Measurements from ENCODE around the gene ZNF425.

Gene ZNF425

GRCh38 chr7:149133028-149133710, 7.0 kb upstream of the ZNF425 start:
- peaks cover 8% of the 10 kb centered on the region for H3K79me1 ChIP-seq (replicated peaks; ENCODE audit: low read length, poor library complexity, severe bottlenecking)
- H3K36me3 ChIP-seq (ENCODE audit: control insufficient read depth in 1 of 2, insufficient read depth in 2 of 2, low read depth in 1 of 2, low read length in 2 of 2), result peaks cover 24 to 44% of the 10 kb centered on the region in 2 experiments
- H3K4me2 ChIP-seq (ENCODE audit: low read length, poor library complexity, severe bottlenecking), result no peak overlapping the region
- H3K4ac ChIP-seq (ENCODE audit: low read depth in 1 of 2, low read length in 2 of 2), result no peak overlapping the region
- H2AFZ ChIP-seq (ENCODE audit: low read depth, low read length), result no peak overlapping the region
- no peak overlapping the region for H3K9ac ChIP-seq (ENCODE audit: low read length)
- H3K27ac ChIP-seq (ENCODE audit: low read length, poor library complexity, severe bottlenecking), result no peak overlapping the region
- H3K4me1 ChIP-seq (ENCODE audit: control insufficient read depth, insufficient read depth, low read depth, low read length), result peaks cover 3% of the 10 kb centered on the region
- H2BK15ac ChIP-seq (ENCODE audit: low read depth, poor library complexity, severe bottlenecking), result no peak overlapping the region
- no peak overlapping the region for H2BK12ac ChIP-seq (ENCODE audit: low read length in 2 of 2)
- no peak overlapping the region for H2BK120ac ChIP-seq (ENCODE audit: low read depth, low read length)
- H3K4me3 ChIP-seq (ENCODE audit: insufficient read depth in 1 of 2, low read depth in 1 of 2, low read length in 2 of 2), result no peak overlapping the region
- H3K14ac ChIP-seq (ENCODE audit: low read length in 2 of 2), result no peak overlapping the region
- no peak for DNase-seq
- no peak overlapping the region for H3K18ac ChIP-seq (ENCODE audit: low read depth in 1 of 2, low read length in 2 of 2)
- no peaks in the 10 kb centered on the region for H3K27me3 ChIP-seq (ENCODE audit: control insufficient read depth in 1 of 2, insufficient read depth in 1 of 2, low read length in 2 of 2)
- H3K9me3 ChIP-seq (ENCODE audit: control insufficient read depth, low read length), result peaks cover 8% of the 10 kb centered on the region
- H2AK5ac ChIP-seq (ENCODE audit: low read length, severe bottlenecking), result no peak overlapping the region
- no peak overlapping the region for H2BK5ac ChIP-seq (ENCODE audit: low read depth, low read length, poor library complexity, severe bottlenecking)
- H4K91ac ChIP-seq (ENCODE audit: low read length), result no peak overlapping the region
- H3K23ac ChIP-seq (ENCODE audit: low read length in 2 of 2), result no peak overlapping the region
- 100% methylated on average over 2 of the region's 2 CpGs for WGBS
- no peak overlapping the region for H4K8ac ChIP-seq (ENCODE audit: low read length)

DNA sequence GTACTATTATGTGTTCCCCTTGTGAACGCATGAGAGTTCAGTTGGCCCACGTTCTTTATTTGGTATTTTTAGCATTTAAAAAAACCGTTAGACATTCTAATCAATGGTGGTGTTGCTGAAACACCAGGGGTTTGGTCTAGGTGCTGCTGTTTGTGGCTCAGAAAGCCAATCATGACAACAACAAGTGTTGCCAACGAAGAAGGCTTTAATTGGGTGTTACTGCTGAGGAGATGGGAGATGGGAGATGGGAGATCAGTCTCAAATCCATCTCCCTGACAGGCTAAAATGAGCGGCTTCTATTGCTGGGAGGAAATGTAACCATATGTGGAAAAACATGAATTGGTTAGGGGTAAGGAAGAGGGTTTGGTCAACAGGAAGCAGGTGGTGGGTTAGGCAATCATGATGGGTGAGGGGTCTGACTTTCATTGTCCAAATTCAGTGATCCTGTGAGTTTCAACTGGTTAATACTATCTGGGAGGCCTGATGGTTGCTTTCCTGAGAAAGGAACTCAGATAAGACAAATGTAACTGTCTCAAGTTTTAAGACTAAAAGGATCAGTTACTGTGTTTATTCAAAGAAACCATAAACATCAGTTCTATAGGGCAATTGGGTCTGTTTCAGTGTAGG, 4.6 kb upstream of the ZNF425 start:
- Histone ChIP-seq H3K27me3 (ENCODE audit: control insufficient read depth in 1 of 2, insufficient read depth in 1 of 2, low read length in 2 of 2) (no peaks in the 10 kb centered on the region), H4K91ac (ENCODE audit: low read length) (no peak overlapping the region), H3K4me3 (ENCODE audit: insufficient read depth in 1 of 2, low read depth in 1 of 2, low read length in 2 of 2) (no peak overlapping the region), H4K8ac (ENCODE audit: low read length) (no peak overlapping the region), H2BK12ac (ENCODE audit: low read length in 2 of 2) (no peak overlapping the region), H3K4ac (ENCODE audit: low read depth in 1 of 2, low read length in 2 of 2) (no peak overlapping the region), H3K4me1 (ENCODE audit: control insufficient read depth, insufficient read depth, low read depth, low read length) (peaks cover 3% of the 10 kb centered on the region), H3K18ac (ENCODE audit: low read depth in 1 of 2, low read length in 2 of 2) (no peak overlapping the region), H2AK5ac (ENCODE audit: low read length, severe bottlenecking) (no peak overlapping the region), H3K14ac (ENCODE audit: low read length in 2 of 2) (no peak overlapping the region), H3K9me3 (ENCODE audit: control insufficient read depth, low read length) (peaks cover 8% of the 10 kb centered on the region), H3K23ac (ENCODE audit: low read length in 2 of 2) (no peak overlapping the region), H3K79me1 (replicated peaks; ENCODE audit: low read length, poor library complexity, severe bottlenecking) (peaks cover 10% of the 10 kb centered on the region), H3K36me3 (ENCODE audit: control insufficient read depth in 1 of 2, insufficient read depth in 2 of 2, low read depth in 1 of 2, low read length in 2 of 2) (peaks cover 23 to 41% of the 10 kb centered on the region in 2 experiments), H3K27ac (ENCODE audit: low read length, poor library complexity, severe bottlenecking) (no peak overlapping the region), H2BK15ac (ENCODE audit: low read depth, poor library complexity, severe bottlenecking) (no peak overlapping the region), H3K9ac (ENCODE audit: low read length) (no peak overlapping the region), H3K4me2 (ENCODE audit: low read length, poor library complexity, severe bottlenecking) (no peak overlapping the region), H2BK5ac (ENCODE audit: low read depth, low read length, poor library complexity, severe bottlenecking) (no peak overlapping the region), H2BK120ac (ENCODE audit: low read depth, low read length) (no peak overlapping the region), H2AFZ (ENCODE audit: low read depth, low read length) (peak overlapping the region; percentile 14)
- 93% methylated on average over 5 of the region's 5 CpGs for WGBS
- no peak for DNase-seq

DNA sequence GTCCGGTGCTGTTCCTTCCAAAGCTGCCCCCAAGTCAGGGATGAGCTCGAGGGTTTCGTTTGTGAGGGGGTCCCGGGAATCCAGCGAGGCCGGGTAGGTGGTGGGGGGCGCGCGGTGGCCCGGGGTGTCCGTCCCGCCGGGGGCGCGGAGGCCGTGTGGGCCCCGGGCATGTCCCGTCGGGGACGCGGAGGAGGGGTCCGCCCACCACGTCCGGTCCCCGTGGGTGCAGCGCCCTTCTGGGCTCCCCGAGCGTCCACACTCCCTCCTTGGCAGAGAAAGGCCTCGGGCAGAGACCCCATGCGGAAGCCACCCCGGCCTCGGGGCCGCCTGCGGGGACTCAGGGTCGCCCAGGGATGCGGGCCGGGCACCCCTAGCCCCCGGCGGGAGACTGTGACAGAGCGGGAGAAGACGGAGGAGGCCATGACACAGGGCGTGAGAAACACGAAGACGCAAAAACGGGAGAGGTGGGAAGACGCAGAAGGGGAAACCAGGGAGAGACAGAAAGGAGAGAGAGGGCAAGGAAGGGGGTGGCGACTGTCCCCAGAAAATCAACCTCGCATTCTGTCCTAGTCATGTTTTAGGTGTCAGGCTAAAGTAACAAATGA, 640 bp upstream of the ZNF425 start:
- Histone ChIP-seq H3K27me3 (ENCODE audit: control insufficient read depth in 1 of 2, insufficient read depth in 1 of 2, low read length in 2 of 2) (no peaks in the 10 kb centered on the region), H3K4me1 (ENCODE audit: control insufficient read depth, insufficient read depth, low read depth, low read length) (peaks cover 3% of the 10 kb centered on the region), H3K4ac (ENCODE audit: low read depth in 1 of 2, low read length in 2 of 2) (peak overlapping the region; percentile 55 to 92), H4K8ac (ENCODE audit: low read length) (peak overlapping the region; percentile 77), H2BK12ac (ENCODE audit: low read length in 2 of 2) (no peak overlapping the region), H3K9ac (ENCODE audit: low read length) (peak overlapping the region; percentile 98), H3K4me2 (ENCODE audit: low read length, poor library complexity, severe bottlenecking) (peak overlapping the region; percentile 49), H3K27ac (ENCODE audit: low read length, poor library complexity, severe bottlenecking) (peak overlapping the region; percentile 87), H3K14ac (ENCODE audit: low read length in 2 of 2) (peak overlapping the region in 1 of 2 experiments; percentile 50), H3K4me3 (ENCODE audit: insufficient read depth in 1 of 2, low read depth in 1 of 2, low read length in 2 of 2) (peak overlapping the region; percentile 87 to 100), H3K23ac (ENCODE audit: low read length in 2 of 2) (no peak overlapping the region), H3K36me3 (ENCODE audit: control insufficient read depth in 1 of 2, insufficient read depth in 2 of 2, low read depth in 1 of 2, low read length in 2 of 2) (peaks cover 10 to 20% of the 10 kb centered on the region in 2 experiments), H3K9me3 (ENCODE audit: control insufficient read depth, low read length) (peaks cover 8% of the 10 kb centered on the region), H2BK120ac (ENCODE audit: low read depth, low read length) (peak overlapping the region; percentile 94), H3K79me1 (replicated peaks; ENCODE audit: low read length, poor library complexity, severe bottlenecking) (peaks cover 13% of the 10 kb centered on the region), H2BK15ac (ENCODE audit: low read depth, poor library complexity, severe bottlenecking) (peak overlapping the region; percentile 86), H4K91ac (ENCODE audit: low read length) (peak overlapping the region; percentile 65), H2AK5ac (ENCODE audit: low read length, severe bottlenecking) (no peak overlapping the region), H3K18ac (ENCODE audit: low read depth in 1 of 2, low read length in 2 of 2) (peak overlapping the region; percentile 84 to 98), H2BK5ac (ENCODE audit: low read depth, low read length, poor library complexity, severe bottlenecking) (peak overlapping the region; percentile 77), H2AFZ (ENCODE audit: low read depth, low read length) (peak overlapping the region; percentile 60)
- WGBS, result under 1% methylated on average over 36 of the region's 48 CpGs
- DNase-seq, result no peak

All from mesenchymal stem cell (in vitro differentiated cells and primary cell).